DMS 273 (cell line): Measurements from ENCODE around the gene ATP5ME.
A peak's percentile ranks its signal among the peaks of the same experiment; 100 is the strongest.

ENCODE experiments used
- DNase-seq: peaks from one replicate; lab custom pipeline; 2025; ENCODE audit not compliant: unreplicated experiment; lab: John Stamatoyannopoulos, UW

Gene ATP5ME

DNA sequence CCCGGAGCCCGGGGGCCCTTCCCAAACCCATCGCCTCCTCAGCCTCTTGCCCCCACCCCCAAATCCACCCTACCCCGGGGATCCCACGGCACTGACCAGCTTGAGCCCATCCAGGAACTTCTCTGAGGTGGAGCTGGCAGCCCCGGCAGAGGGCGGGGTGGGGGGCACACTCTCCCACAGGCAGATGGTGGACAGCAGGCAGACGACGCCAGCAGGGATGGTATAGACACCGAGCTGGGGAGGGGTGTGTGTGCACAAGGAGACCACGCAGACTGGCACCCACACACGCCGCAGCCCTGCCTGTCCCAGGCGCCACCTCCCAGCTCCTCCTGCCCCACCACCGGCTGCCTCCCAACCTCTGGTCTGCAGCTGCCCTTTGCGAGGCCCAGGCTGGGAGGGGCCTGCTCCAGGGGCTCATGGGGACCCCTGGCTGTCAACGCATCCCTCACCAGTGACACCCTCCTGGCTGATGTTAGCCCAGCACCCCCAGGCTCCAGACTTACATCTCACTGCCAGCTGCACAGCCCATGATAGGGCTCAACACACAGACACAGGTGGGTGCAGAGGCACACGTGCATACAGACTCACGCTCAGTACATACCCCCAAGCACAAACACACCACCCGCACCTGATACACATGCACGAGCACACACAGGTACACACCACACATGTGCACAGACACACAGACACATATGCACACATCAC is 10.7 kb upstream of the ATP5ME start:
- DNase-seq, result peak; percentile 74

DNA sequence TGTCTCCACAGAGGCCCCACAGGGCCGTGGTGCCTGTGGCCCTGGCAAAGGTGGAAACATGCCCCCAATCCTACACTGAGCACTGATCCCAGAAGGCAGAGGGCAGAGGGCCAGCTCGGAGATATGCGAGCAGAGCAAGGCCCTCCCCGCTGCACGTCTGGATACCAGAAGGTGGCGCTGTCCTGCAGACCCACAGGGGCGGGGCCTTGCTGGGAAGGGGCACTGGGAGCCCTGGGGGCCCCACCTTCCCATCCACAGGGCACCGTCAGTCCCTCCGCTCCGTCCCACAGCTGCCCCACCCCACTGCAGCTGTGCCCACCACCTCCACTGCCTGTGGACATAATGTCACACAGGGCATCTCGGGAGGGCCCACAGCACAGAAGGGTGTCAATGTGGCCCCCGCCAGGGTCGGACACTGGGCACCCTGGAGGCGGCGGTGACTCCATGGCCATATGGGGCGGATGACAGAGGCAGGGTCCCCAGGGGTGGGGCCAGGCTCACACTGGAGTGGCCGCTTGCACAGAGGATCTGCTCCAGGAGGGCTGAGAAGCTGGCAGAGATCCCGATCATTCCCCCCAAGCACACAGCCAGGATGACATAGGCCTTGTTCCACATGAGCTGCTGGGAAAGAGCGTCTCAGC is 10.0 kb upstream of the ATP5ME start:
- peak; percentile 91 for DNase-seq

DNA sequence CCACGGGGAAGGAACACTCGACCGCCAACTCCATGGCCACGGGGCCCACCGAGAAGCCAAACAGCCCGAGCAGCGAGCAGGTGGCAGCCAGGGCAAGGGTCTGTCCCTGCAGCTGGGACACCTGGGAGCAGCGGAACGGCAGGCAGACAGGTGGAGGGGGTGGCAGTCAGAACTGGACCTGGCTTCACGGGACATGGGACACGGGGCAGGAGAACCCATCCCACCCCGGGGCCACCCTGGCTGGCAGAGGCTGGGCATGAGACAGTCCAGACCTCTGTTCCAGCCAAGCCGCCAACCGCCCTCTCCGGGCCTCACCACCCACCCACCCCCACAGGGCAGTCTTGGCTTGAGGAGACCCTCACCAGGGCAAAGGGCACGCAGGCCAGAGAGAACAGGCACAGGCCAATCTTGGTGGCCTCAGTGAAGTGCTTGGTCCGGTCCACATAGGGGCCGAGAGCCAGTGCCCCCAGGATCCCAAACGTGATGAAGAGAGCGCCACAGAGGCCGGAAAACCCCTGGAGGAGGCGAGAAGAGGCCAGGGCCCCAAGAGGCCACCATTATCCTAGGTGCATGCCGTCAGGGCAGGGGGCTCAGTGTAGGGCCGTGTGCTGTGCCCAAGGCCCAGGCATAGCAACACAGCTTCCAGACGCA is 9.3 kb upstream of the ATP5ME start:
- no peak for DNase-seq

DNA sequence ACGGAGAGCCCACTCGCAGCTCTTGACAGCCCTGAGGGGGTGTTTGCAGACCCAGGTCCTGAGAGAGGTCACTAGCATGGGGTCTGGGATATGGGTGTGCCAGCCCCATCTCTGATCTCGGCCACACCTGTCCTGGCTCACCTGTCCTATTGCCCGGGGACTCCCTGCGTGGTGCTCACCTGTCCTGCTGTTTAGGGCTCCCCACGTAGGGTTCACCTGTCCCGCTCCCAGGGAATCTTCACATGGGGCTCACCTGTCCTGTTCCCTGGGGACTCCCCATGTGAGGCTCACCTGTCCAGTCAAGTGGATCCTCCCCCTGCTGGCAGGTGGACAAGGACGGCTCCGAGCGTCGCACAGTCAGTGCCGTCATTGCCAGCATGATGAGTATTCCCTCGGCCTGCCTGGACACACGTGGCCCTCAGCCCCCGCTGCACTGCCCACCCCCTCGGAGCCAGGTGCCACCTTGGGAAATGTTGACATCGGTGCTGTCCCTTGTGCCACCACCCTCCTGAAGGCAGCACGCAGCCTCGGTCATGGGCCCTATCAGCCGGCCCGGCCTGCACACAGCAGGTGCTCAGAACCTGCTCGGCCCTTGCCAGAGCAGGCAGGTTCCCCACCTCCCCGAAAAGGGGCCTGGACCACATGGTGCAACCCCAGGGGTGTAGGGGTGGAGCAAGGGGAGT is 8.6 kb upstream of the ATP5ME start:
- DNase-seq, result no peak

DNA sequence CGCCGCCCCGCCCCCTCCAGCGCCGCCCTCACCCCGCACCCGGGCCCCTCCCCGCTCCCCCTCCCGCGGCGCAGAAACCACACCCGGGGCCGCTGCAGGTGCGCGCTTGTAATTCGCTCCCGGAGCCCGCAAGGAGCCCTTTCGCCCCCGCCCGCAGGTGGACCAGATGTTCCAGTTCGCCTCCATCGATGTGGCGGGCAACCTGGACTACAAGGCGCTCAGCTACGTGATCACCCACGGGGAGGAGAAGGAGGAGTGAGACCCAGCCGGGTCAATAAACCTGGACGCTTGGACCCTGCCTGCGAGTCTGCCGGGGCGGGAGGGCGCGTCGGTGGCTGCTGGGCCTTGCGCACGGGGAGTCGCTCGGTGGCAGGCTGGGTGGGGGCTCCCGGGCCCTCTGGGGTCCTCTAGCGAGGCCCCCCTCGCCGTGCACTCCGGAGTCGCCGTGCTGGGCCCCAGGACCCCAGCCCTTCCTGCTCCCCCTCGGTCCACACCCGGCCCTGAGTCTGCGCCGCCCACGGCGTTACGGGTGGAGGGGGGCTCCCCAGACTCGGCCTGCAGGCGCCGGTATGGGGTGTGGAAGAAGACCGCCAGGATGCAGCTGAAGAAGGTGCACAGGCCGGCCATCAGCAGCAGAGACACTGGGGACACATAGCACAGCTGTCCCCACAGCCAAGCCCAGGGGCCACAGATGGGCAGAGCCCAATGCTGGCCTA is 7.8 kb upstream of the ATP5ME start:
- DNase-seq, result peak; percentile 69

DNA sequence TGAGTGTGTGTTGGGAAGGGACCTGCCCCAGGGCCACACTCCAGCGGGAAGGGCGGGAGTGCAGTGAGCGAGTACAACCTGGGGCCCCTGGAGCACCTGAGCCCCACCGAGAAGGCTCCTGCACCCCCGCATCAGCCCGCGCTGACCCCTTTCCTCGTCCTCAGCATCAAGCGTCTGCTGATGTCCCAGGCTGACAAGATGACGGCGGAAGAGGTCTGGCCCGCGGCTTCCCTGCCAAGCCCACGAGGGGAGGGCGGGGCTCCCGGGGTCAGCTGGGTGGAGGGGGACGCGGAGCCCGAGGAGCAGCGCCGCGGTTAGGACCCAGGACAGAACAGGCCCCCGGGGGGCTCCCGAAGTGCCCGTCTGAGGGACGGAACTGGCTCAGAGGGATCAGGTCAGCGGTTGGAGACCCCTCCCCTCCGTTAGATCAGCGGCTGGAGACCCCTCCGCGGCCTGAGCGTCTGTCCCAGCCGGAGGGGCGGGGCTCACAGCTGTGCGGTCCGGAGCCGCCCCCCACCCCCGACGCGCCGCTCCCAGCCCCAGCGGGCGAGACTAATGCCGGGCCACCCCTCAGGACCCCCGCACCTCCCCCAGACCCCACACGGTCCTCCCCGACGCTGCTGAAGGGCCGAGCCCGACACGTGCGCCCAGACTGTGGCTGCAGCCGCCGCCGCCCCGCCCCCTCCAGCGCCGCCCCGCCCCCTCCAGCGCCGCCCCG is 7.0 kb upstream of the ATP5ME start:
- DNase-seq, result peak; percentile 72

DNA sequence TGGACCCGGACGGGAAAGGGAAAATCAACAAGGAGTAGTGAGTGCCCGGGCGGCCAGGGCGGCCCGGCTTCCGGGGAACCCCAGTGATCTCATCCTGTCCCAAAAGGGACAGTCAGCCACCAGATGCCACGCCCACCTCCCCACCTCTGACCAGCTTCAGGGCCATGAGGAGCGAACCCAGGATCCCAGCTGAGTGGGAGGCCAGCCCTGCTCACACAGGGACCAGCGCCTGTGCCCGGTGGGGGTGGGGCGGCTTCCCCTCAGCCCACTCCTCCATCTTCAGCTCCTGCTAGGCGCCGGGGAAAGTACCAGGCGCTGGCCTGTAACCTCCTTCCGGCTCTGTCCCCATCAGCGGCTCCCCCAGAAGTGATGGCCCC is 6.5 kb upstream of the ATP5ME start:
- DNase-seq, result no peak

DNA sequence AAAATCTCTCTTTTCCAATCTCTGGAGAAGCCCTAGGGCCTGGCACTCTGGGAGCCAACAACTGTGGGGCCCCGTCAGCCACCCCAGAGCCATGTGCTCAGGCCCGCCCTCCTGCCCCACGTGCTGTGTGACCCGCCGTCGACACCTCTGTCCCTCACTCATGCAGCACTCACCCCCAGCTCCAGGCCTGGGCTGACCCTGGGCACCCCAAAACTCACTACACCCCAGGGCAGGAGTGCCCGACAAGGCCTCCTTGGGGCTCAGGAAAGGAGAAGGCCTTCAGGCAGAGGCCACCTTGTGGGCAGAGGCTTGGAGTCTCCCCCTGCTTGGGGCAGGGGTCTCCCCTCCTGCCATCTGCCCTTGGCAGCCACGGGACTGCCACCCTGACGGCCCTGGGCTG is 6.0 kb upstream of the ATP5ME start:
- no peak for DNase-seq

DNA sequence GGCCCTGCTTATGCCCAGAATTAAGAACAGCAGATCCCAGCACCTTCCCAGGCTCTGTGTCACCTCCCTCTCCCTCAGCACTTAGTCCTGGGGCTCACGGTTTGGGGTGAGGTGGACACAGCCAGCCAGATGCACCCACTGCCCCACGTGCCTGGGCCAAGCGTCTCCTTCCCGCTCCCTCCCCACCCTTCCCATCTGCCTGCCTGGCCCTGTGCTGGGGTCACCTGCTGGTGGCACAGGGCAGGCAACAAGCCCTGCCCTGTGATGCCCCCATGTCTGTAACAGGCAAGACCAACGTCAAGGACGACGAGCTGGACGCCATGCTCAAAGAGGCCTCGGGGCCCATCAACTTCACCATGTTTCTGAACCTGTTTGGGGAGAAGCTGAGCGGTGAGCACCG is 5.6 kb upstream of the ATP5ME start:
- no peak for DNase-seq

DNA sequence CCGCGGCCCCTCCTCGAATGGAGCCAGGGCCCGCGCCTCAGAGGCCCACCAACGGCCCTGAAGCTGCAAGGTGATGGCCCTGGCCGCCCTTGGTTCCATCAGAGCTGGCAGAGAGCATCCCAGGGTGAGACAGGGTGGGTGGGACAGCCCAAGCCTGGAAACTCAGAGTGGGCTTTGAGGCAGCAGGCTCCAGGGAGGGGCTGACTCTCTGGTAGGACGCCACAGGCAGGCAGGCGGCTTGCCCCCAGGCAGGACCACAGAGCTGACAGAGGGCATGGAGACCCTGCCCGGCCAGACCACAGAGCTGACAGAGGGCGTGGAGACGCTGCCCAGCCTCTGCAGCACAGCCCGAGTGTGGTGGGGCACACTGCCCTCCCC is 5.0 kb upstream of the ATP5ME start:
- DNase-seq, result no peak

DNA sequence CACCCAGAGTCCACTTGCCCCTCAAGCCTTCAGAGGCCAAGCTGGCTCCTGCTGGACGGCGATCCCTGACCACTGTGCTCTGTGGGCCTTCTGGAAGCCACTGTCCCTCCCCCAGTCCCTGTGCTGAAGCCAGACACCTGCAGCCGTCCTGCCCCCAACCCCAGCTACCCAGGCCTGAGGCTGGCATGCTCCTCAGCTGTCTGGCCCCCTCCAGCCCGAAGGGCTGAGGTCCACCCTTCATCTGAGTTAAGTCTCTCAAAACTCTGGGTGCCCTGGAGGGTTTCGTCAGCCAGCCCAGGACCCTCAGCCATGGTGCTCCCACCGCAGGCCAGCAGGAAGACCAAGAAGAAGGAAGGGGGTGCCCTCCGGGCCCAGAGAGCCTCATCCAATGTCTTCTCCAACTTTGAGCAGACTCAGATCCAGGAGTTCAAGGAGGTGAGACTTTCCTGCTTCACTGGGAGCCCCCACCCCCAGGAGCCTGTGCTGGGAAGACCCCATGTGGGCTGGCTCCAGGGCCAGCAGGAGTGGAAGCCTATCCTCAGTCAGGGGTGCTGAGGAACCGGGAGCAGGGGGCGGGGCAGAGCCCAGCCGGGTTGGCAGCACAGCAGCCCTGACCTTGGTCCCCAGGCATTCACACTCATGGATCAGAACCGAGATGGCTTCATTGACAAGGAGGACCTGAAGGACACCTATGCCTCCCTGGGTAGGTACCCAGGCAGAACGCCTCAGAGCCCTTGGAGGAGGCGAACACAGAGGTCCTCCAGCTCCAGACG is 4.4 kb upstream of the ATP5ME start:
- DNase-seq, result no peak

DNA sequence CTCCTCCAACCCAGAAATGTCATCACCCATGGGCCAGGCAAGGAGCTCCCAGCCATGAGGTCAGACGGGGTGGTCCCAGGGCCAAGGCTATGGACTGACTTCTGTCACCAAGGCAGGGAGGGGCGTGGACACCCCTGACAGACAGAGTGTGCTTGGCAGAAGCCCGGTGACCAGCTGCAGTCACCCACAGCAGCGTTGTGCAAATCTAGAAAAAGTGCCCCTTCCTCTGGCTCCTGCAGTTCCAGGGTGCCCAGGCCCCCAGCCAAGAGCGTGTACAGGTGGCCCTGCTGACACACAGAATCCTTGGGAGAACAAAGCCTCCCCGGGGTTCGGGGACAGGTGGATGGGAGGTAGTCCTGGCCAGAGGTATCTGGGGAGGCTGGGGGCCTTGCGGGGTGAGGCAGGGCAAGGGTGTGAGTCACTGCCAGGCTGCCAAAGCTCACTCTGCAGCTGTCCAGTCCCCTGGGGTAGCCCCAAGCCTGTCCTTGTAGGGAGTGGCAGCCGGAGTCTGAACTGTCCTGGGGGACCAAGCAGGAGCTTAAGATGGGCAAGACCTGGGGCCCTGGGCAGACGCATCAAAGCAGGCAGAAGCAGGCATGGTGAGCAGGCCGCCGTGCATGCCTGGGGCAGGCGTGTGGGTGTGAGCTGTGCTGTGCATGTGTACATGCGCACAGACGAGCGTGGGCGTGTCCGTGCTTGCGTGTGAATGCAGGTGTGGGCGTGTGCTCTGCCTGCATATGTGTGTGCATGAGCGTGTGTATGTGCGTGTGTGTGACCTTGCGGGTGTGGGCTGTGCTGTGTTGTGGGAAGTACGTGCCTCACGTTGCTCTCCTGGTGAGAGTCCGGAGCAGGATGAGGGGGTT is 3.6 kb upstream of the ATP5ME start:
- DNase-seq, result peak; percentile 38

DNA sequence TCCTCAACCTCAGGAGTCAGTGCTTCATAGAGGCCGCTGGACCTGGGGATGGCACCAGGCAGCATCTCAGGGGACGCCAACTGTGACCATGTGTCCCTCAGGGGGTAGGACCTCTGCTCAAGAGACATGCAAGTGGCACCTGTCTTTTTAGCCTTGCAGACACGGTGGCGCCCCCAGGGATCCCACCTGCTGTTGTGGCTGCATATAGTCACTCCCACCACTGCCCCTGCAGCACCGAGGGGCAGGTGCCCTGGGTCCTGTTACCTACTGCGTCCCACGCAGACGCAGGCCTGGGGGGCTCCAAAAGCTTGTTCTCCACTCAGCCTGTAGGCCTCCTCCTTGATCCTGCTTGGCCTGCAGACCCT is 2.8 kb upstream of the ATP5ME start:
- no peak for DNase-seq

DNA sequence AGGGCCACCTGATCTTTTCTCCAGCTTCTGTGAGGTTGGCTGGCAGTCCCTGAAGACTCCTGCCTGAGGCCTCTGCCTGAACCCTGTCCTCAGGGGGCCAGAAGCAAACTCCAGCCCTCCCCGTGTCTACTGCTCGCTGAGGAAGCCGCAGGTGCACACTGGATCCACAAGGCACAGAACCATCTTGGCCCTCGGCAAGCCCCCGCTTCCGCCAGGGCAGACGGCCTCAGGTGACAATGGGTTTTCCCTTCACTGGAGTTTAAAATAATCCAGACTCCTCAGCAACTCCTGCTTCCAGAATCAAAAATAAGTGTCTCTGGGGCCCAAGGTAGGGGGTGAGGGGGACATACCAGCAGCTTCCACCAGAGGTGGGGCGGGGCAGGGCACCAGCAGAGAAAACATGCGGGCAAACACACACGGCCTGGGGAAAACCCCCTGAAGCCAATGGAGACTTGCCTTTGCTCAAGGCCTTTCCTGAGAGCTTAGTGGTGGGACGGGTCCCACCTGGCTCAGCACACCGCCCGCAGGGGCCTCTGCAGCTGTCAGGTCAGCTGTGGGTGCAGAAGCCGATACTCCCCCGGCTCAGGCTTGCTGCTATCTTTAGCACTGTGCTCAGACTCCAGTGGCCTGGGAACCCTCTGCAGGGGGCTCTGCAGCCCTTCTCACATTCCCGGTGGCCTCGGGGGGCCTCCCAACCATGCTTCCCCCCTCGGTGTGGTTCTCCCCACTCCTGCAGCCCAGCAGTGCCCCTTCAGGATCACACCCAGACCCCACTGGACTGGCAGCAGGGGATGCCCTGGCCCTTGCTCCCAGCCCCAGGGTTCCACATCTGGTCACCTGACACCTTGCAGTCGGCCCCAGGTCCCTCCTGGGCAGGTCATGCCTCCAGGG is 2.1 kb upstream of the ATP5ME start:
- DNase-seq, result peak; percentile 29

DNA sequence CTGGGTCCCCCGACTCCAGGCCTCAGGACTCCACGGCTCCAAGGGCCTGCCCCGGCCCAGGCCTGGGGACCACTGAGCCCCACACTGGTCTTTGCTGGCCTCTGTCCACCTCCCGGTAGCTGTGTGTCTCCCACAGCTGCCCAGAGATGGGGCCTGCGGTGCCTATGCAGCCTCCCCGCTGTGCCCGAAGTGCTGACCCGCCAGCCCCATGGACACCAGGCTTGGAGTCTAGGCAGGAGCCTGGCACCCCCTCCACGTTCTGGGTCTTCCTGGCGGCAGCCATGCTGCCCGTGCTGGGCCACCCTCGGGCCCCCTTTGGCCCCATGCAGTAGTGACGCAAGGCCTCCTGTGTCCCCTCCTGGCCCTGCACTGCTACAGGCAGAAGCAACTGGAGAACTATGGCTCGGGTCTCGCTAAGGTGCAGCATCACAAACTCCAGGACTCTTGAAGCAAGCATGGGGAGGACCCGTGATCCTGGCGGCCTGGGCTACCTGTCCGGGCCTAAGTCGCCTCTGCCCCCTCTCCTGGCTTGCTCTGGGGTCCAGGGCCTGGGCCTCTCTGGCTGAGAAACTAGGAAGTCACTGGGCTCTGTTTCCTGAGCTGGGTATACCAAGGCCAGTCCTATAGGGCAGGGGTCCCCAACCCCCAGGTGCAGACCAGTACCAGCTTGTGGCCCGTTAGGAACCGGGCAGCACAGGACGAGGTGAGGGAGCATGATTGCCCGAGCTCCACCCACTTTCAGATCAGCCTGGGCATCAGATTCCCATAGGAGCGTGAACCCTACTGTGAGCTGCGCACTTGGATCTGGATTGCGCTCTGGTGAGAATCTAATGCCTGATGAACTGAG is 1.2 kb upstream of the ATP5ME start:
- DNase-seq, result no peak

DNA sequence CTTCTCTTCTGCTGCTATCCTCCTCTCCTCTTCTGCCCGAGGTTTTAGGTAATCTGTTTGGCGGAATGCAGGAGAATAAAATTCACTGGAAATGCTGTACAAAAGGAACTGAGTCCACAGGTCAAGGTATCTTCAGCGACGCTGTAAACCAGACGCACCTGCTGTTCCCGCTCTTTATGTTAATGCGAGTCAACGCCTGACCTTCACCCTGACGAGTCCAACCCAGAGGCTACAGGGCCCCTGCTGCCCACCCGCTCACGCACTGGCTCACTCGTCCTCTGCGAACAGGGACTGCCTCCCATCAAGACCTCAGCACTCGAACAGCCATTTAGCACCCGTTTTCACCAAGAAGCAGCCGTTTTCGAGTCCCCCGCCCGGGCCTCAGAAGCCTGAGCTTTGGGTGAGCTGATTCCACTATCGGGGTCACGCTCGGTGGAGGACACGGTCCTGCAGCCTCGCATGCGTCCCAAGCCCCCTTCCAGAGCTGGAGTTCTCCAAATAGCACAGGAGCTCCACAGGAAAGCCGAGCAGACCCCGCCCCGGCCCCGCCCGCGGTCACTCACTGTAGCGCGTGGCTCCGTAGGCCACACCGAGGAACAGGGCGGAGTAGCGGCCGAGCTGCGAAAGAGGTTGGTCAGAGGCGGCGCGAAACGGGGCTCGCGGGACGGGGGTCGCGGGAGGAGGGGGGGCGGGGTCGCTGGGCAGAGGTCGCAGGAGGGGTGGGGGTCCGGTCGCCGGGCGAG is 556 bp downstream of the ATP5ME start:
- peak; percentile 24 for DNase-seq
